A549 (cell line): ENCODE measurements around the gene VOPP1. TPM values are rescaled to one million over a fixed set of nuclear protein-coding genes. Genes with fewer than 3 reads are reported as not detected.

Experiments used
- ATAC-seq, 2 experiments: fragments of 200-7000 bp in 1 of 2; fragments of >200 bp in 1 of 2; cut with Nextera tagmentation in 1 of 2; cut with Tn5 transposase in 1 of 2; 3 replicates each; pipeline versions ENCODE4 v1.8.0 to v1.9.1; 2018 to 2020; ENCODE audit warnings: mild to moderate bottlenecking in 1 of 2, moderate library complexity in 1 of 2
- CTCF ChIA-PET: fragments of 300-600 bp; sonication (Branson Sonifier 250); formaldehyde crosslinking; extraction: SDS; loops from one replicate; lab custom pipeline; 2021; ENCODE audit warnings: antibody characterized with exemption, inconsistent platforms; lab: Yijun Ruan, JAX
- POLR2A ChIA-PET: fragments of 350-600 bp; formaldehyde crosslinking; extraction: SDS; loops from one replicate; lab custom pipeline; 2021; ENCODE audit warnings: antibody characterized with exemption, inconsistent platforms; lab: Yijun Ruan, JAX
- DNase-seq, 2 experiments: peaks; one replicate each; pipeline versions ENCODE4 v3.0.0 to v3.0.0-alpha.2; 2011 to 2016; ENCODE audit warnings: low read depth in 1 of 2, low spot score in 1 of 2
- FAIRE-seq: peaks from 2 replicates; lab custom pipeline; 2011; peaks lifted over from hg19 to GRCh38; lab: Jason Lieb, UNC
- H3K27ac ChIP-seq, 2 experiments: fragments of >200 bp; sonication (Bioruptor Twin); formaldehyde crosslinking; 3 replicates each; pipeline ENCODE4 v1.5.1; 2016 to 2017
- H3K4me1 ChIP-seq: fragments of >200 bp; sonication (Bioruptor Twin); formaldehyde crosslinking; 3 replicates; pipeline ENCODE4 v1.6.1; 2016
- H3K4me2 ChIP-seq: fragments of >200 bp; sonication (Bioruptor Twin); formaldehyde crosslinking; 3 replicates; pipeline ENCODE4 v1.6.1; 2016
- H3K4me3 ChIP-seq: fragments of >200 bp; sonication (Bioruptor Twin); formaldehyde crosslinking; 3 replicates; pipeline ENCODE4 v1.5.1; 2016
- H3K9me3 ChIP-seq: fragments of >200 bp; sonication (Bioruptor Twin); formaldehyde crosslinking; 3 replicates; pipeline ENCODE4 v1.6.1; 2016
- BCL3 ChIP-seq: fragments of >200 bp; sonication (Bioruptor Twin); formaldehyde crosslinking; IDR thresholded peaks from 3 replicates; pipeline ENCODE4 v1.6.1; 2016
- CBX8 ChIP-seq: fragments of 200-600 bp; sonication (generic); IDR thresholded peaks from 2 replicates; pipeline ENCODE4 v1.6.1; 2016
- CEBPB ChIP-seq, 2 experiments: fragments of >200 bp in 1 of 2; sonication (Bioruptor Twin) in 1 of 2; formaldehyde crosslinking in 1 of 2; IDR thresholded peaks; 2 replicates each; pipeline ENCODE4 v1.6.1; 2012 to 2016
- ESRRA ChIP-seq: fragments of 150-350 bp; IDR thresholded peaks from 2 replicates; pipeline ENCODE4 v1.6.1; 2014; ENCODE audit warnings: mild to moderate bottlenecking, low read length, borderline replicate concordance
- HEYL ChIP-seq: fragments of 250-450 bp; sonication (Bioruptor Pico); IDR thresholded peaks from 2 replicates; pipeline ENCODE4 v1.8.0; 2021; ENCODE audit warnings: mild to moderate bottlenecking, moderate library complexity
- HMGXB4 ChIP-seq: fragments of 250-450 bp; sonication (Bioruptor Pico); IDR thresholded peaks from 2 replicates; pipeline ENCODE4 v1.5.0; 2021; ENCODE audit warnings: mild to moderate bottlenecking, moderate library complexity, borderline replicate concordance
- HOXA7 ChIP-seq: fragments of 250-450 bp; sonication (Bioruptor Pico); IDR thresholded peaks from 2 replicates; pipeline ENCODE4 v1.5.0; 2020; ENCODE audit warnings: mild to moderate bottlenecking, moderate library complexity
- JUN ChIP-seq, 2 experiments: fragments of >200 bp; sonication (Bioruptor Twin); formaldehyde crosslinking; IDR thresholded peaks; 2 replicates in 1 of 2; 3 replicates in 1 of 2; pipeline ENCODE4 v1.6.1; 2016 to 2017
- JUNB ChIP-seq: fragments of >200 bp; sonication (Bioruptor Twin); formaldehyde crosslinking; IDR thresholded peaks from 2 replicates; pipeline ENCODE4 v1.6.1; 2016
- KDM1A ChIP-seq: fragments of 200-600 bp; sonication (generic); IDR thresholded peaks from 2 replicates; pipeline ENCODE4 v1.6.1; 2016; ENCODE audit warnings: low read depth, mild to moderate bottlenecking
- PBX3 ChIP-seq: IDR thresholded peaks from 2 replicates; pipeline ENCODE4 v1.6.1; 2012
- POLR2AphosphoS2 ChIP-seq: conservative IDR thresholded peaks from 2 replicates; pipeline ENCODE4 v1.6.1; 2012; ENCODE audit warnings: low read length, improper control_type of control experiment, inconsistent platforms
- RARB ChIP-seq: fragments of 250-450 bp; sonication (Bioruptor Pico); IDR thresholded peaks from 2 replicates; pipeline ENCODE4 v1.8.0; 2021; ENCODE audit warnings: mild to moderate bottlenecking, moderate library complexity
- RCOR1 ChIP-seq: fragments of 150-350 bp; IDR thresholded peaks from 2 replicates; pipeline ENCODE4 v1.6.1; 2014; ENCODE audit warnings: antibody characterized with exemption, low read length, low read depth
- REST ChIP-seq: fragments of 200-600 bp; sonication (generic); IDR thresholded peaks from 2 replicates; pipeline ENCODE4 v1.6.1; 2016; ENCODE audit warnings: antibody characterized with exemption, mild to moderate bottlenecking, moderate library complexity
- RNF2 ChIP-seq: fragments of 200-600 bp; sonication (generic); IDR thresholded peaks from 2 replicates; pipeline ENCODE4 v1.6.1; 2016; ENCODE audit warnings: low read depth, mild to moderate bottlenecking, antibody characterized with exemption, moderate library complexity, borderline replicate concordance
- SMC3 ChIP-seq: fragments of >200 bp; sonication (Bioruptor Twin); formaldehyde crosslinking; IDR thresholded peaks from 3 replicates; pipeline ENCODE4 v1.6.1; 2018; ENCODE audit warnings: inconsistent platforms
- SREBF2 ChIP-seq: fragments of 450-650 bp; IDR thresholded peaks from 2 replicates; pipeline ENCODE4 v1.6.1; 2014; ENCODE audit warnings: mild to moderate bottlenecking, moderate library complexity
- ZC3H11A ChIP-seq: fragments of 450-650 bp; IDR thresholded peaks from 2 replicates; pipeline ENCODE4 v1.6.1; 2014; ENCODE audit warnings: antibody characterized with exemption, mild to moderate bottlenecking
- ZSCAN20 ChIP-seq: fragments of 250-450 bp; sonication (Bioruptor Pico); IDR thresholded peaks from 2 replicates; pipeline ENCODE4 v1.8.0; 2022; ENCODE audit warnings: mild to moderate bottlenecking, moderate library complexity
- WGBS: methylation state at CpG from one replicate; pipeline ENCODE4 v1.1.6; 2017; ENCODE audit errors: missing lambda C conversion rate; 5-methylcytosine and 5-hydroxymethylcytosine counted together
- polyA plus RNA-seq, 4 experiments: library from polyadenylated mRNA; depleted of rRNA in 3 of 4; stranded (reverse); fragments of >200 nt; fragmentation: RNase III in 1 of 4; extraction: RNeasy Plus Mini Kit Qiagen cat#74134 plus additional on column Dnase treatment in 1 of 4; gene quantifications; 2 replicates in 3 of 4; 3 replicates in 1 of 4; pipeline ENCODE4 v1.2.3, GENCODE V29; 2011 to 2017

VOPP1 gene
- polyA plus RNA-seq, 2 of the 4 experiments (the other 2 are of a cell fraction) = 68.1 to 73.4 TPM

- no peak for DNase-seq
- Histone ChIP-seq H3K4me2 (no peak overlapping the region), H3K9me3 (no peaks in the 10 kb centered on the region), H3K4me3 (no peak overlapping the region), H3K4me1 (no peaks in the 10 kb centered on the region), H3K27ac (no peak overlapping the region)
- no peak for ATAC-seq
- TF ChIP-seq RNF2 = no peak
- TF ChIP-seq BCL3 = no peak
- TF ChIP-seq HOXA7 (CRISPR knock-in tag) = no peak
- no peak for TF ChIP-seq ZC3H11A
- no peak for TF ChIP-seq HEYL (CRISPR knock-in tag)
- ChIA-PET POLR2A (no interaction called here), CTCF (no interaction called here)
- FAIRE-seq = no peak
- WGBS = 75% methylated on average over 11 of the region's 11 CpGs
These were observed 142.3 kb downstream of the VOPP1 start for GRCh38 chr7:55429835-55430499.

GRCh38 chr7:55427800-55428199, 144.5 kb downstream of the VOPP1 start:
- H3K27ac ChIP-seq = no peak overlapping the region
- H3K4me3 ChIP-seq = no peak overlapping the region
- FAIRE-seq (no peak), ATAC-seq (no peak)
- WGBS = 91% methylated on average over 11 of the region's 11 CpGs
- no peak overlapping the region for H3K4me2 ChIP-seq
- POLR2A ChIA-PET = no interaction called here
- no peaks in the 10 kb centered on the region for H3K9me3 ChIP-seq
- no peak for TF ChIP-seq ZSCAN20 (CRISPR knock-in tag)
- TF ChIP-seq RCOR1 = no peak
- no peak for TF ChIP-seq HOXA7 (CRISPR knock-in tag)
- TF ChIP-seq PBX3 = no peak
- no peak for TF ChIP-seq SMC3
- no peak for TF ChIP-seq RARB (CRISPR knock-in tag)
- TF ChIP-seq ZC3H11A = no peak
- TF ChIP-seq JUNB = no peak
- no peak for TF ChIP-seq HMGXB4 (CRISPR knock-in tag)
- TF ChIP-seq CBX8 = no peak
- TF ChIP-seq SREBF2 = no peak
- TF ChIP-seq JUN (IDR thresholded peaks at IDR 0.05) = no peak
- no peak for TF ChIP-seq REST
- no peak for TF ChIP-seq ESRRA
- no peak for TF ChIP-seq POLR2AphosphoS2
- TF ChIP-seq KDM1A = no peak
- no peak for TF ChIP-seq CEBPB (IDR thresholded peaks at IDR 0.05)
- TF ChIP-seq, all 56 proteins: peak for 0
- CTCF ChIA-PET = interaction anchor here (1.7 kb wide), 1 partner anchor 12 kb away, joined by 7 read pairs; no protein-coding TSS in a partner anchor
- no peak for DNase-seq
- H3K4me1 ChIP-seq = peaks cover 6% of the 10 kb centered on the region; the same call in 2 of the 3 replicates
